ENCODE measurements around the gene OSBP2.

Gene OSBP2

GRCh38 chr22:30884211-30885000, 189.7 kb downstream of the OSBP2 start:
- DNase-seq, result no peak

- DNase-seq, result no peak
Observed at GRCh38 chr22:30885001-30885366, 190.3 kb downstream of the OSBP2 start.

GRCh38 chr22:30885591-30885990, 190.9 kb downstream of the OSBP2 start:
- no peak for DNase-seq

- DNase-seq, result no peak
Observed at GRCh38 chr22:30887453-30887852, 192.8 kb downstream of the OSBP2 start.

GRCh38 chr22:30887861-30888260, 193.2 kb downstream of the OSBP2 start:
- no peak for DNase-seq

- no peak for DNase-seq
Observed at GRCh38 chr22:30889268-30889995, 194.8 kb downstream of the OSBP2 start.

GRCh38 chr22:30889996-30890480, 195.4 kb downstream of the OSBP2 start:
- DNase-seq, result no peak

GRCh38 chr22:30890686-30891442, 196.2 kb downstream of the OSBP2 start:
- no peak for DNase-seq

- no peak for DNase-seq
Observed at GRCh38 chr22:30891443-30891755, 196.7 kb downstream of the OSBP2 start.

GRCh38 chr22:30891781-30892180, 197.1 kb downstream of the OSBP2 start:
- DNase-seq, result no peak

GRCh38 chr22:30892286-30892685, 197.6 kb downstream of the OSBP2 start:
- no peak for DNase-seq

- no peak for DNase-seq
Observed at GRCh38 chr22:30892731-30893221, 198.1 kb downstream of the OSBP2 start.

GRCh38 chr22:30893434-30894370, 199.0 kb downstream of the OSBP2 start:
- DNase-seq, result no peak

- no peak for DNase-seq
Observed at GRCh38 chr22:30894371-30894740, 199.7 kb downstream of the OSBP2 start.

- DNase-seq, result no peak
Observed at GRCh38 chr22:30902496-30903357, 208.1 kb downstream of the OSBP2 start.

GRCh38 chr22:30903876-30904460, 209.3 kb downstream of the OSBP2 start:
- DNase-seq, result no peak

GRCh38 chr22:30905696-30906341, 211.1 kb downstream of the OSBP2 start:
- no peak for DNase-seq

GRCh38 chr22:30906411-30906810, 211.7 kb downstream of the OSBP2 start:
- DNase-seq, result no peak

GRCh38 chr22:30906946-30907345, 212.3 kb downstream of the OSBP2 start:
- no peak for DNase-seq

- DNase-seq, result no peak
Observed at GRCh38 chr22:30908051-30908461, 213.4 kb downstream of the OSBP2 start.
